ENCODE data around the gene ZNF732. TPM values are rescaled to one million over a fixed set of nuclear protein-coding genes. Genes with fewer than 3 reads are reported as not detected.
"Not testable (repeated sequence)": the region's sequence is repeated elsewhere in the genome, so short reads cannot be mapped to it uniquely, and the experiment has no call there.

The ZNF732 gene
- not detected for total RNA-seq

DNA sequence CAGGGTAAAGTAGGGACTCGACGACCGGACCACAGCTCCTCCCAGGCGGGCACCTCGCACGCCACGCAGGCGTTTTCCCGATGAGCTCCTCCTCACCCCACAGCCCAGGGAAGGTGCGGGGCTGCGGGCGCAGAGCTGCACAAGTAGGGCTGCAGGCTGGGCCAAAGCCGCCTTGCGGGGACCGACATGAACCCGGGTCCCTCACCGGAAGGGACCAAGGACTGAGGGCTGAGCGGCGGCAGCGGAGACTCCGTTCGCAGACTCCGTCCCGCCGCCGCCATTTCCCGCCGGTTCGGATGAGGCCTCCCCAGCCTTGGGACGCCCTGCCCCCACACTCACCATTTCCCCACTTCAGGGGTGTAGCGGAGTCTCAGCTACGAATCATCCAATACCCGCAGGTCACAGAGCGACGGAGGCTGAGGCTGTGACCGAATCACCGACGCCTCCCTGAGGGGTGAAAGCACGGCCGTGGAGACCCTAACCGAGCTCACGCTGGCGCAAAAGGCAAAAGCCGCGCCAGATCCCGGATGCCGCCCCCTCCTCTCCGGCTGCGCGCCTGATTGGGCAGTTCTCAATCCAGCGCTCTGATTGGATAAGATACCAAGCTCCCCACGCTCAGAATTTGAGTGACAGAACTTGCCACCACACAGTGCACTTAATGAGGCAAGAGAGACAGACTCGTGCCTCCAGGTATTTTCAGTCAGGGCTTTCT is at the start of gene ZNF732:
TSS of gene ZNF732 (minus strand) at position 506 of the 712 bp plus-strand sequence. CDS start at position 342, 164 bp downstream.
- Histone ChIP-seq H3K27me3 (ENCODE audit: insufficient read depth, low read length) (peaks cover 12% of the 10 kb centered on the region), H3K4me3 (ENCODE audit: low read length) (no peak within 1 kb of the TSS), H3K9me3 (ENCODE audit: low read depth, low read length) (peaks cover 7% of the 10 kb centered on the region), H3K4me1 (ENCODE audit: insufficient read depth, low read length) (no peaks in the 10 kb centered on the region)

DNA sequence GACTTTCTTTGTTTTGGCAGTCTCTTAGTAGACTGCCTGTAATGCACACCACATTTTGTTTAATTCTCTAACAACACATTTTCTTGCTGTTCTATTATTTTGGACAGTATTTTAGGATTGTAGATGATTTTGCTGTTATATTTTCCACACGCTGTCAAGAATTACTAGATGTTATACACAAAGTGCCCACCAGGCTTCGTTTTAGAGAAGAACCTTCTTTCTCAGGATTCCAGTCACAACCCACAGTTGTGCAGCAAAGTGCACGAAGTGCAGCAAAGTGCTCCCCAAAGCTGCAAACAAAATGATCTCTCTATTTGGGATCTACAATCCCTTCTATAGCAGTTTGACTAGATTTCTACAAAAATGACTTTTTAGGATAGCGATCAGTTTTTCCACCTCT is 34.7 kb upstream of the ZNF732 start:
- H3K4me3 ChIP-seq (ENCODE audit: low read length) = no peak overlapping the region
- H3K9me3 ChIP-seq (ENCODE audit: low read depth, low read length) = peaks cover 39% of the 10 kb centered on the region
- H3K27me3 ChIP-seq (ENCODE audit: insufficient read depth, low read length) = no peaks in the 10 kb centered on the region
- H3K4me1 ChIP-seq (ENCODE audit: insufficient read depth, low read length) = peaks cover 20% of the 10 kb centered on the region

GRCh38 chr4:338759-339097 is 33.5 kb upstream of the ZNF732 start:
- Histone ChIP-seq H3K9me3 (ENCODE audit: low read depth, low read length) (peaks cover 36% of the 10 kb centered on the region), H3K27me3 (ENCODE audit: insufficient read depth, low read length) (no peaks in the 10 kb centered on the region), H3K4me1 (ENCODE audit: insufficient read depth, low read length) (peaks cover 20% of the 10 kb centered on the region), H3K4me3 (ENCODE audit: low read length) (peak overlapping the region; percentile 68)

- H3K9me3 ChIP-seq (ENCODE audit: low read depth, low read length) = peaks cover 35% of the 10 kb centered on the region
Observed at GRCh38 chr4:337932-338758, 32.9 kb upstream of the ZNF732 start.

GRCh38 chr4:337143-337931 is 32.1 kb upstream of the ZNF732 start, which contains the start of gene ZNF141:
TSS of gene ZNF141 (plus strand) at chr4:337814. CDS start at chr4:337984, 170 bp downstream.
- peak within 1 kb of the TSS; percentile 68 for H3K4me3 ChIP-seq (ENCODE audit: low read length)
- peaks cover 20% of the 10 kb centered on the region for H3K4me1 ChIP-seq (ENCODE audit: insufficient read depth, low read length)

More at GRCh38 chr4:337932-338758, 32.9 kb upstream of the ZNF732 start:
- no peaks in the 10 kb centered on the region for H3K27me3 ChIP-seq (ENCODE audit: insufficient read depth, low read length)
- H3K4me1 ChIP-seq (ENCODE audit: insufficient read depth, low read length) = peaks cover 20% of the 10 kb centered on the region
- peak overlapping the region; percentile 68 for H3K4me3 ChIP-seq (ENCODE audit: low read length)

GRCh38 chr4:336893-337142 is 31.5 kb upstream of the ZNF732 start:
- Histone ChIP-seq H3K4me1 (ENCODE audit: insufficient read depth, low read length) (peaks cover 20% of the 10 kb centered on the region), H3K9me3 (ENCODE audit: low read depth, low read length) (peaks cover 22% of the 10 kb centered on the region), H3K4me3 (ENCODE audit: low read length) (peak overlapping the region; percentile 68), H3K27me3 (ENCODE audit: insufficient read depth, low read length) (no peaks in the 10 kb centered on the region)

More at GRCh38 chr4:337143-337931, 32.1 kb upstream of the ZNF732 start, which contains the start of gene ZNF141:
- Histone ChIP-seq H3K27me3 (ENCODE audit: insufficient read depth, low read length) (no peaks in the 10 kb centered on the region), H3K9me3 (ENCODE audit: low read depth, low read length) (peaks cover 27% of the 10 kb centered on the region)

- peaks cover 16% of the 10 kb centered on the region for H3K9me3 ChIP-seq (ENCODE audit: low read depth, low read length)
- peak overlapping the region; percentile 68 for H3K4me3 ChIP-seq (ENCODE audit: low read length)
- H3K27me3 ChIP-seq (ENCODE audit: insufficient read depth, low read length) = no peaks in the 10 kb centered on the region
- peaks cover 20% of the 10 kb centered on the region for H3K4me1 ChIP-seq (ENCODE audit: insufficient read depth, low read length)
Observed at GRCh38 chr4:336099-336892, 31.0 kb upstream of the ZNF732 start.

DNA sequence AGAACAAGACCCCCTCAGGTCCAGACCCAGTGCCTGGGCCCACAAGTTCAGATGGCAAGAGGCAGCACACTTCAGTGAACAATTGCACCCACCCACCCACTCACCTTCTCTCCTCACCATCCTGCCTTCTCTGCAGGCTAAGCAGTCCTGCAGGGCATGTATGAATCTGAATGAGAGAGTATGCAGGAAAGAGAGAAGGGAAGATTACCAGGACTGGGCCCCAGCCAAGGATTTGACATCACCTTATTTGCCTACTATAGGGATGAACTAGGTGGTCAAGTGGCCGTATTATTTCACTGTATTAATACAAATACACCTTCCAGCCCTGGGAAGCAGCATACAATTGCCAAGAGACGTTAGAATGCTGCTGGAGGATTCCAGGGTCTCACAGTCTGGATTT is 30.2 kb upstream of the ZNF732 start:
- peaks cover 10% of the 10 kb centered on the region for H3K9me3 ChIP-seq (ENCODE audit: low read depth, low read length)
- H3K27me3 ChIP-seq (ENCODE audit: insufficient read depth, low read length) = no peaks in the 10 kb centered on the region
- no peak overlapping the region for H3K4me3 ChIP-seq (ENCODE audit: low read length)
- peaks cover 20% of the 10 kb centered on the region for H3K4me1 ChIP-seq (ENCODE audit: insufficient read depth, low read length)

GRCh38 chr4:328729-329128 is 23.5 kb upstream of the ZNF732 start:
- Histone ChIP-seq H3K4me1 (ENCODE audit: insufficient read depth, low read length) (no peaks in the 10 kb centered on the region), H3K4me3 (ENCODE audit: low read length) (no peak overlapping the region), H3K9me3 (ENCODE audit: low read depth, low read length) (peaks cover 12% of the 10 kb centered on the region), H3K27me3 (ENCODE audit: insufficient read depth, low read length) (no peaks in the 10 kb centered on the region)

GRCh38 chr4:314296-314903 is 9.1 kb upstream of the ZNF732 start:
- H3K27me3 ChIP-seq (ENCODE audit: insufficient read depth, low read length) = no peaks in the 10 kb centered on the region
- peaks cover 10% of the 10 kb centered on the region for H3K9me3 ChIP-seq (ENCODE audit: low read depth, low read length)
- no peak overlapping the region for H3K4me3 ChIP-seq (ENCODE audit: low read length)
- no peaks in the 10 kb centered on the region for H3K4me1 ChIP-seq (ENCODE audit: insufficient read depth, low read length)

GRCh38 chr4:309807-310206 is 4.5 kb upstream of the ZNF732 start:
- Histone ChIP-seq H3K4me3 (ENCODE audit: low read length) (no peak overlapping the region), H3K27me3 (ENCODE audit: insufficient read depth, low read length) (peaks cover 10% of the 10 kb centered on the region), H3K4me1 (ENCODE audit: insufficient read depth, low read length) (no peaks in the 10 kb centered on the region), H3K9me3 (ENCODE audit: low read depth, low read length) (peaks cover 10% of the 10 kb centered on the region)

DNA sequence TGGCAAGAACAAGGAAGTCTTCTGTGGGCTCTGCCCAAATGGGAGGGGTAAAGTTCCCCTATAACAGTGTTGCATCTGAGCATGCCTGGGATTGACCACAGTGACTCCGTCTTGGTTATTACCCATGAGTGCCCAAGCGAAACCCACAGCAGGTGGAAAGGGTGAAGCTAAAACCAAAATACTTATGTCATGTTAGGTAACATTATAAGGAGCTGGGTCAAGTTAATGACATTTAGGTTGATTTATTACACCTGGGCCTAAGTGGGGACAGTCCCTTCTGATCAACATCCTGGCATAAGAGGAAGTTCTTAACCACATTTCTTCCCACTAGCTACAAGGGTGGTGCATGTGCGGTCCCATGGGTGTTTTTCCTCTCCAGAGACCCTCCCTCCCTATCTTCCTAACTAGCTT is 1.3 kb upstream of the ZNF732 start:
- H3K9me3 ChIP-seq (ENCODE audit: low read depth, low read length) = peaks cover 13% of the 10 kb centered on the region
- H3K4me3 ChIP-seq (ENCODE audit: low read length) = no peak overlapping the region
- H3K27me3 ChIP-seq (ENCODE audit: insufficient read depth, low read length) = peaks cover 12% of the 10 kb centered on the region
- no peaks in the 10 kb centered on the region for H3K4me1 ChIP-seq (ENCODE audit: insufficient read depth, low read length)

DNA sequence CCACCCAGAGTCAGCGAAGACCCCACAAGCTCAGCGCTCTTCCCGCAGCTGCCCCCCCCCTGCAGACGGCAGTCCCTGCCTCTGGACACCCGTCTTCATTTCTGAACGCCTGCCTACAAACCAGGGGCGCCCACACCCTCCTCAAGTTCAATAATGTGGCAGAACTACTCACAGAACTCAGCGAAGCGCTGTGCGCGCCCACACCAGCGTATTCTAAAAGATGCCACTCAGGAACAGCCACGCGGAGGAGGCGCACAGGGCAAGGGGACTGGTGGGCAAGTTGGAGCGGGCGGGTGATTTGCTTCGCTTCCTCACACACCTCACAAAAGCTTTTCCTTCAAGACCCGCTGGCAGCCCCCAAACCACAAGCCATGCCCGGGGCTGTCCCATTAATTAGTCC is 758 bp downstream of the ZNF732 start:
- not testable (repeated sequence) for H3K9me3 ChIP-seq (ENCODE audit: low read depth, low read length); H3K4me3 ChIP-seq (ENCODE audit: low read length)

DNA sequence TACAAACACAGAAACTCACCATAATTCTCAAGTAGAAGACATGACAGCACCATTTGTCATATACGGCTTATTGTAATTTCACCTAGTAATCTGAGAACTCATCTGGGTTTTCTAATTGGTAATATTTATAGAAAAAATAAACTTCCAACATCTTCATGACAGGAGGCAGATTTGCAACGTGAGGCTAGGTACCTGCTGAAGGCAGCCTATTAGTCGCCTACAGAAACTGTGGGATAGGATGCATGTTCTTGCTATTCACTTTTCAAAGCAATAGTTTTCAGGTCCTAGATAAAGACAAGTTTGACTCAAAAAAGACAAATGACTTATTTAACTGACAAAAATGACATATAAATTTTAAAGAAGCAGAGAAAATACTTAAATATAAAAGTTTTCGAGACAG is 2.9 kb downstream of the ZNF732 start:
- Histone ChIP-seq H3K9me3 (ENCODE audit: low read depth, low read length) (peaks cover 13% of the 10 kb centered on the region), H3K4me3 (ENCODE audit: low read length) (no peak overlapping the region), H3K27me3 (ENCODE audit: insufficient read depth, low read length) (peaks cover 12% of the 10 kb centered on the region), H3K4me1 (ENCODE audit: insufficient read depth, low read length) (no peaks in the 10 kb centered on the region)

More for the DNA sequence above, 758 bp downstream of the ZNF732 start:
- H3K27me3 ChIP-seq (ENCODE audit: insufficient read depth, low read length) = peaks cover 12% of the 10 kb centered on the region
- H3K4me1 ChIP-seq (ENCODE audit: insufficient read depth, low read length) = not testable (repeated sequence)
